Raji (cell line): ENCODE data around the gene RNPS1.

Experiments
- POLR2A ChIP-seq: IDR thresholded peaks from 2 replicates; pipeline ENCODE4 v1.6.1; 2011; ENCODE audit warnings: low read depth, low read length, control low read depth; ENCODE audit not compliant: insufficient read depth

Gene RNPS1

DNA sequence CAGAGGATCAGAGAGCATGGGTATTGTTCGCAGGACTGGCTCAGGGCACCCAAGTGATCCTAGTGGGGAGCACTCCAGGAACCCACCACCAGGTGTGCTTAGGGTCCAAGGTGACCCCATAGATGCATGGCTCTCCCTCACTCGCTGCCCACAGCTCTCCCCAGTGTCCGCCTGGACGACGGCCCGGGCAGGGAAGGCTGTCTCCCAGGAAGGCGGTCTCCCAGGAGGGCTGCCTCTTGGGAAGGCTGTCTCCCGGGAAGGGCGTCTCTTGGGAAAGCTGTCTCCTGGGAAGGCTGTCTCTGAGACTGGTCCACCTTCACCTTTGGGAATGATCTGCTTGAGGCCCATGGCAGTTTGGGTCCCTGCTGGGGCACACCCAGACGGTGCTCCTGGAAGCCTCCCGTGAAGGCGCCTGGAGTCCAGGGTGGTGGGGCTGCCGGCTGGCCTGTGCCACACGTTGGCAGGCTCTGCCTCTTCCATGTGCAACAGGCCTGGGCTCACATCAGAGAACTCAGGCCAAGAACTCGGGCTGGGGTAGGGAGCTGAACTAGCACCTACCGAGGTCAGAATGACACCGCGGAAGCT lies 21.5 kb downstream of the RNPS1 start:
- TF ChIP-seq POLR2A = no peak

DNA sequence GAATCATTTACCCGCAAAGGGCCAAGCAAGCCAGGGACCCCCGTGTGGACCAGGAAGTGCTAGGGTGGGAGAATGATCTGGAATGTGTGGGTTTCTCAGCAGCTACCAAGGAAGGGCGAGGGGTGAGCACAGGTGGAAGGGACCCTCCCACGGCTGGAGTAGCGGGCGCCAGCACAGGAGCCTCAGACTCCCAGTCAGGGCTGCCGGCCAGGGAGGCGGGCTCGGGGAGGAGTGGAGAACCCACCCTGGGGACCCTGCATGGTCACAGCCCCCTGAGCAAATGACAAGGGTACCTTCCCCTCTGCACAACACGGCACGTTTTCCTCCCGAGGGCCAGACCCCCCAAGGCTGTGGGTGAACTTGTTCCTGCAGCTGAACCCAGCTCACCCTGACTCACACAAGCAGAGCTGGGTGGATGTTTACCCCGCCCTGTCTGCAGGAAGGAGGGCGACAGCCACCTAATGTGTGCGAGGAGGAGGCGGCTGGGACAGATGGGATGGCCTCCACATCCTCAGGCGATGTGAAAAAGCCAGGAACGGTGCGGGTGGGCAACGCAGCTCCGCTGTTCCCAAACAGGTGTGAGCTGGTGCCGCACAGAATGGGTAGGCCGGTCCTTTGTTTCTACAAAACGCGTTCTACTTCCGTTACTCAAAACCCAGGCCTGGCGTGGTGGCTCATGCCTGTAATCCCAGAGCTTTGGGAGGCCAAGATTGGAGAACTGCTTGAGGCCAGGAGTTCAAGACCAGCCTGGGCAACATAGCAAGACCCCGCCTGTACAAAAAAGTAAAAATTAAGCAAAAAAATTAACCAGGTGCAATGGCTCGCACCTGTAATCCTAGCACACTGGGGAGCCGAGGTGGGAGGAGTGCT lies 22.8 kb downstream of the RNPS1 start:
- no peak for TF ChIP-seq POLR2A

DNA sequence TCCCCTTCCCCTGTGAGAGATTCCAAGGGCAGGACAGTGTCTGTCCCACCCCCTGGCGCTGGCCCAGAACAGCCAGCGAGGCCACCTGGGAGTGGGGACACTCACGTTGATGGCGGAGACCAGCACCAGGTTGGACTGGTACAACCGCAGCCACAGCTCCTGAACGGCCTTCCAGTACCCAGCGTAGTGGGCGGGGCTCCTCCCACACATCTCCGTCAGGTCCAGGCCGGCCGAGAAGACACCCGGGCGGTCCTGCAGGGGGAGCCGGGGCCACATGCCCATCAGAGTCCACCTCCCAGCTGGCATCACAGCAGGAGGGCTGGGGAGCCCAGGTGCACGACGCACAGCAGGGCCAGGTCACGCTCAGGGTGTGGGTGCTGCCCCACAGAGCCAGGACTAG lies 23.6 kb downstream of the RNPS1 start:
- no peak for TF ChIP-seq POLR2A

DNA sequence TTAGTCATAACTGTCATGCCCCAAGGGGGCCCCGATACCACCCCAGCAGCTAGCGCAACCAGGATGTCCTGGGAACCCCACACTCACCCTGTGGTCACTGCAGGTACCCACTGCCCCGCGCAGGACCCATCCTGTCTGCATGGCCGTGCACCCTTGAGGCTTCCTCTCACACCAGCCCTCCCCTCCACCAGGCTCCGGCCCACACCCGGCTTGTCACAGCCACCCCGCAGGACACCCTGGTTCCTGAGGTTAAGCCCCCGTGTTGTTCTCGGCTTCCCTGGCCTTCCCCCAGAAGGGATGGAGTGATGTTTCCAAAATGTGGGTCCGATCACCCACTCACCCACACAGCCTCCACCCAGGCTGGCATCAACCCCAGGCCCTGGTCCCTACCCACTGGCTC lies 24.1 kb downstream of the RNPS1 start:
- 0 out of 2 replicates have a peak, but pooled peaks have one; percentile 13 for TF ChIP-seq POLR2A

DNA sequence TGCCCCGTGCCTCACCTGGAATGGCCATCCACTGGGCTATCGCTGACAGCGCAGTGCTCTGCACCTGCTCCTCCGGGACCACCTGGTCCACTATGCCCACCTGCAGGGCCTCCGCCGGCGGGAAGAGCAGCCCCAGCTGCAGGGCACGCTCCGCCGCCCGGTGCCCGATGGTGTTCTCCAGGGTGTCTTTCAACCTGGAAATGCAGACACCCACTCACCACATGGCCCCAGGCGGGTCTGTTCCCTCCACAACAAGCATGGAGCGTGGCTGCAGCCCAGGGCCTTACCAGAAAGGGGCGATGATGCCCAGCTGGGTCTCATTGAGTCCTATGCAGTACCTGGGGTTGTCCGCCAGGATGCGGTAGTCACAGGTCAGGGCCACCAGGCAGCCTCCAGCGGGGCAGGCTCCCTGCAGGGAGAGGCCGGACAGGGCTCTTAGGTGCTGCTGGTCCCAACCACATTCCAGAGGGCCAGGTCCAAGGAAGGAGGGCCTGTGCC lies 24.8 kb downstream of the RNPS1 start:
- TF ChIP-seq POLR2A = no peak

DNA sequence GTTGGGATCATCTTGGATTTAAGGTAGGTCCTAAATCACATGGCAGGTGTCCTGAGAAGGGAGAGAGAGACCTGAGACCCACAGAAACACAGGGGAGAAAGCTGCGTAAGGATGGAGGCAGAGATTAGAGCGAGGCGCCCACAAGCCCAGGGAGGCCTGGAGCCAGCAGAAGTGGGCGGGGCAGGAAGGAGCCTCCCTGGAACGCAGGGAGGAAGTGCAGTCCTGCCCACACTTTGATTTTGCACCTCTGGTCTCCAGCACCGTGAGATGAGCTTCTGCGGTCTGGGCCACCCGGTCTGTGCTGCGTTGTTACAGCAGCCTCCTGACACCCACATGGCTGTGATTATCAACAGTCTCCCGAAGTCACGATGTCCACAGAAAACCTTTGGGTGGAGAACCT lies 25.3 kb downstream of the RNPS1 start:
- TF ChIP-seq POLR2A = no peak

DNA sequence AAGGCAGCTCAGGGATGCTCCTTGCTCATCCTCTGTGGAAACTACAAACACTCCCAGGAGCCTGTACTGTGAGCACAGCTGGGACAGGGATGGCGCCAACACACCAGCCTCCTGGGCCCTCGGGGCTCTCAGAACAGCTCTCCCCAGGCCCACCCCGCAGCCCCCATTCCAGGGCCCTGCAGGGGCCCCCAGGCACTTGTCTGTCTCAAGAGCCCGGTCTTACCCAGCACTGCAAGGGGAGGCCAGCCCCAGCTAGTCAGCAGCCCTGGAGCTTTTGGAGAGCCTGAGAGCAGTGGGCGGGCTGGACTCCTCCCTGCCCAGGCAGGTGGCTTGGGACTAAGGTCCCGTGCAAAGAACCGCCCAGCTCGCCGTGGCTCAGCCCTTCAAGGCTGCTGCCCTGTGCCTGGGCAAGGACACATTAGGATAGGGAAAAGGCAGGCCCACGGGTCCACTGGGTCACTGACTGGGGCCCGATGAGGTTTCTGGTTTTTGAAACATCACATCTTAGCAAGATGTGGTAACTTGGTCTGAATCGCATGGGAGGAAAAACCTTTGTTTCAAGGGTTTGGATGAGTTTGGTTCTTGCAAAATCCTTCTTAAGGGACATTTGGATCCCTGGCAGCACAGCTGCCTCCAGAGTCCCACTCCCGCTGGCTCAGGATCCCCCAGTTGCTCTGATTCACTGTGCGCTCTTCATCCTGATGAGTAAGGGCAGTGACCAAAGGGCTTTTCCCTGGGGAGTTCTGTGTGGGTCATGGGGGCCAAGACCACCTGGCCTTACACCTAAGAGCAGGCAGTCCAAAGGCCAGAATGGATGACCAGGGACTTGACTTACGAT lies 28.9 kb downstream of the RNPS1 start:
- no peak for TF ChIP-seq POLR2A

DNA sequence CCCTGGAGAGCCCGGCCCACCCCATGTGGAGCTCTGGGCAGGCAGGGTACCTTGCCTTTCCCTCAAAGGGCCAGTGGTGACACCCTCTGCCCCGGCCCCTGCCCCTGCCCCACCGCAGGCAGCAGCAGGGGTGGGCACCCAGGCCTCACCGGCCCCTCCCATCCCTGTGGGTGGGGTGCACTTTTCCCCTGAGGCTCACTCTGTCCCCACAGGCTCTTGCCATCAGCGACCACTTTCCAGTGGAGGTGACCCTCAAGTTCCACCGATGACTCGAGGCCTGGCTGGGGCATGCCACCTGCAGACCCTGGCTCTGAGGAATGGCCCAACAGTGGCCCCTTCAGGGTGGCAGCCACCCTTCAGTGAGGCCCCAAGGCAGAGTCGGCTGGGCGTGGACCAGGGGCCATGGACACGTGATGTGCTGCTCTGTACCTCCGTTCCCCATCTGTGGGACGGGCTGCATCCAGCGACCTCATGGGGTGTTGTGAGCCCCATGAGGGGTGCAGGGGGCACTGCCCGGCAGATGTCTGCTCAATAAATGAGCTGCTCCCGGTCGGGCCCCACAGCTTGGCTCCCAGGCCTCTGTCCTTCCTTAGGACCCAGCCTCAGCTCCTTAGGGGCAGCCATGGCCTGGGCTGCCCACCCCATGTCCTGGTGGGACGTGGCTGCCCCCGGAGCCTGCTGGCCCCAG lies 29.6 kb downstream of the RNPS1 start:
- TF ChIP-seq POLR2A = 0 out of 2 replicates have a peak, but pooled peaks have one; percentile 19

DNA sequence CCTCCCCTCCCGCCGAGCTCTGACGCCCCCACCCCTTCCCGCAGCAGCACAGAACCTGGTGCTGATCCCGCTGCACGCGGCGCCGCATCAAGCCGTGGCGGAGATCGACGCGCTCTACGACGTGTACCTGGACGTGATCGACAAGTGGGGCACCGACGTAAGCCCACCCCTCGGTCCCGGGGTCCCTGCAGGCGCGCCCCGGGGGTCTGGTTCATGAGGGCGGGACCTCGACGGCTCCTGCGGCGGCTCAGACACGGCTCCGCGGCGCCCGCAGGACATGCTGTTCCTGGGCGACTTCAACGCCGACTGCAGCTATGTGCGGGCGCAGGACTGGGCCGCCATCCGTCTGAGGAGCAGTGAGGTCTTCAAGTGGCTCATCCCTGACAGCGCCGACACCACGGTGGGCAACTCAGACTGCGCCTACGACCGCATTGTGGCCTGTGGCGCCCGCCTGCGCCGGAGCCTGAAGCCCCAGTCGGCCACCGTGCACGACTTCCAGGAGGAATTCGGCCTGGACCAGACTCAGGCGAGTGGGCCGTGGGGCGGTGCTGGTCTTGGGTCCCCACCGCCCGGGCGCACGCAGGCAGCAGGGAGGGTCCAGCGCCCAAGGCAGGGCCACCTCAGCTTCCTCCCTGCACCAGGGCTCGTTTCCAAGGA lies 30.3 kb downstream of the RNPS1 start:
- no peak for TF ChIP-seq POLR2A

DNA sequence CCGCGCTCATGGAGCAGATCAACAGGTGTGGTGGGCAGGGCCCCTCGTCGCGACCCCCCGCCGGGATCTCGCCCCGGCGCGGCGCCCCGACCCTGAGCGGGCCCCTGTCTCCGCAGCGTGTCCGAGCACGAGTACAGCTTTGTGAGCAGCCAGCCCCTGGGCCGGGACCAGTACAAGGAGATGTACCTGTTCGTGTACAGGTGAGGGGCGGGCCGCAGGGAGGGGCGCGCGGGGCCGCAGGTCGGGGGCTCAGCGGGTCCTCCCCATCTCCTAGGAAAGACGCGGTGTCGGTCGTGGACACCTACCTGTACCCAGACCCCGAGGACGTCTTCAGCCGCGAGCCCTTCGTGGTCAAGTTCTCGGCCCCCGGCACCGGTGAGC lies 30.8 kb downstream of the RNPS1 start:
- TF ChIP-seq POLR2A = no peak

DNA sequence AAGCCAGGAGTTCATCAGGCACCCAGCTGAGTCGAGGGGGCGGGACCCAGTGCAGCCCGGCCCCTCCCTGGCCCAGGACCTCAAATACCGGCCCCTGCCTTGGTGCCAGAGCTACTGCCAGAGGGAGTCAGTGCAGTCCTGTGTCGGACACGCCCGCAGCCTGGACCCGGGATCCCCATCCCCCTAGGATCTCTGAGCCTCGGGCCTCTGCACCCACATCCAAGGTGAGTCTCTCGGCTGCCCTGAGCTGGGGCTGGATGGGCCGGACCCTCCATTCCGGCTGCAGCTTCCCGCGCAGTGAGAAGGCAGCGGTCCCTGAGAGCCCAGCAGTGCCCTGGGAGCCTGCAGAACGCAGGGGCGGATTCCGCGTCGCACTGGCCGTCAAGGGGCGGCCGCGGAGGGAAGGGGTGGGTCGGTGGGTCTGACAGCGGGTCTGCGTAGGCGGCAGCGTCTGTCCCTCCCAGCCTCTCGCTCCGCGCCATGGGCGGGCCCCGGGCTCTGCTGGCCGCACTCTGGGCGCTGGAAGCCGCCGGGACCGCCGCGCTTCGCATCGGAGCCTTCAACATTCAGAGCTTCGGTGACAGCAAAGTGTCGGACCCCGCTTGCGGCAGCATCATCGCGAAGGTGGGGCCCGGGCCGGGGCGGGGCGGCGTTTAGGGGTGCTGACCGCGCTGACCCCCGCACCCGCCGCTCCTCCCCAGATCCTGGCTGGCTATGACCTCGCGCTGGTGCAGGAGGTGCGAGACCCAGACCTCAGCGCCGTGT lies 31.4 kb downstream of the RNPS1 start, which contains the start of gene DNASE1L2:
DNASE1L2 (plus strand) TSS at position 108 of the 765 bp plus-strand sequence; CDS start at position 481, 373 bp downstream.
- no peak for TF ChIP-seq POLR2A

DNA sequence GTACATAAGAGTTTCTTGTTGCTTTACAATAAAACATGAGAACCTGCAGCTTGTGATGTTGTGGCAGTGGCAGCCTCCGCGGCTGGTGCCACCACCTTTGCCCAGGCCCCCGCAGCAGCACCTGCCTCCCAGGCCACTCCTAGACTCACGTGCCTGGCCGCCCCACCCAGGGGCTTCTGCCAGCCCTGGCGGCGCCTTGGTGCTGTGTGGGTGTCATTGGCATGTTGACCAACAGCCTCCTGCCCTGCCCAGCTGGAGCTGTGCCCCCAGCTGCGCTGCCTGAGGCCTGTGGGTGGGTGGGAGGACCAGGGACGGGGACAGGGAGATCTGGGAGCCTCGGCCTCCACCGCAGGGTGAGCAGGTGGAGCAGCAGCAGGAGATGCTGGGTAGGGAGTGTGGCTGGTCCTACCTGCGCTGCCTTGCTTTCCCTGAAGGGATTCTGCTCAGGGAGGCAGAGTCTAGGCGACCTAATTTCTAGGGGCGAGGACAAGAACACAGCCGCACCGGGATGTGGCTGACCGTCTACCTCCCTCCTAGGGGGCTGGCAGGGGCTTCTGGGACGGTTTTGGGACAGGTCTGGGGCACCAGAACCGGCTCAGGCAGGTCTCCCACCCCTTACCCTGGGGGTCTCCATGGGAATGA lies 32.1 kb downstream of the RNPS1 start:
- no peak for TF ChIP-seq POLR2A

DNA sequence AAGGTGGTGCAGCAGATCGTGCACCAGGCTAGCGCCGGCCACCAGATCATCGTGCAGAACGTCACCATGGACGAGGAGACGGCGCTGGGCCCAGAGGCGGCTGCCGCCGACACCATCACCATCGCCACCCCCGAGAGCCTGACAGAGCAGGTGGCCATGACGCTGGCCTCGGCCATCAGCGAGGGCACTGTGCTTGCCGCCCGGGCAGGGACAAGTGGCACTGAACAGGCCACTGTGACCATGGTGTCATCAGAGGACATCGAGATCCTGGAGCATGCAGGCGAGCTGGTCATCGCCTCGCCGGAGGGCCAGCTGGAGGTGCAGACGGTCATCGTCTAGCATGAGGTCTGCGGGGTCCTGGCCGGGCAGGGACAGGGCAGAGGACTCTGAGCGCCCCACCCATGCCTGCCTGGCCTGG lies 32.7 kb downstream of the RNPS1 start:
- TF ChIP-seq POLR2A = no peak
